HG03439 (cell line): ENCODE data around the gene SPATA21.
"Not testable (repeated sequence)": the region's sequence is repeated elsewhere in the genome, so short reads cannot be mapped to it uniquely, and the experiment has no call there.

ENCODE experiments used
- ATAC-seq: cut with Tn5 transposase; IDR thresholded peaks from one replicate; pipeline ENCODE4 v1.9.1; 2021; ENCODE audit warnings: mild to moderate bottlenecking, moderate library complexity; ENCODE audit not compliant: unreplicated experiment

Gene SPATA21, protein sequence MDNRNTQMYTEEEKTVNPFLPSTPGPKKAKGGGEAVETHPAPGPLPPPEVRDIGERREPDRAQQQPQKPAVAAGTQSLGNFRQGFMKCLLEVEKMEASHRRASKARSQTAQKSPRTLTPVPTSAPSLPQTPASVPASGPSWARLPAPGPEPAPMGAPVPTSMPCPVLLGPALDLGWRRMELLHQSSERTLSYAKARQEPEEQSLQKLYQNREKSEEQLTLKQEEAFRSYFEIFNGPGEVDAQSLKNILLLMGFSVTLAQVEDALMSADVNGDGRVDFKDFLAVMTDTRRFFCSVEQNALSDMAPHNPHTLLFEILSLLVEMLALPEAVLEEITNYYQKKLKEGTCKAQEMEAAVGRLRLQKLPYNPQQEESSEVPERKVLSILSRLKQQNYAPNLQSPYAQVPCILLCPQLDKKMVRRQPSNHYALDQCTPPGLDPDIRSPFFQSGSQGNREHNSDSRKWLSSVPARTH

DNA sequence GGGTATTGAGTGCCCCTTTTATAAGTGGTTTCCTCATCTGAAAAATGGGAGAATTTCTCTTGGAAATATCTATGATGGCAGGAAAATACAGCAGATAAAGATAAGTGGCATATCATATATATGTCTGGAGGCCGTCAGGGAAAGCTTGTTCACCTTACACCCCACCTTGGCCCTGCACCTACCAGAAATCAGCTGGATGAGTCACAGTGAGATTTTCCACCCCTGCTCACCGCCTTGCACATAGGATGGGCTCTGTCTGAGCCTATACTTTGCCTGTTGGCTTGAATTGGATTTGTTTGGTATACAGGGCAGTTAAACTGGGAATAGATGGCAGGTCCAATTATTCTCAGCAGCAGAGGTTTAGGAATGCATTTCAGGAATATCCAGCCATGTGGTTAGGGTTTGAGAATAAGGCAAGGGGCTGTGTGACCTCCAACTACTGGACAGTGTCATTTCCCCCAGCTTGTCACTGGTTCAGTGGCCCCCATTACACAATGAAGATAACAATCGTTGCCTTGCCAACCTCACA, at the start of gene SPATA21:
TSS of gene SPATA21 (minus strand) at position 479 of the 529 bp plus-strand sequence. CDS start 6,053 bp downstream, outside the sequence.
- ATAC-seq: no peak

GRCh38 chr1:16487011-16487410, 49.8 kb upstream of the SPATA21 start:
- ATAC-seq: not testable (repeated sequence)

GRCh38 chr1:16486316-16486715, 49.1 kb upstream of the SPATA21 start:
- not testable (repeated sequence) for ATAC-seq

DNA sequence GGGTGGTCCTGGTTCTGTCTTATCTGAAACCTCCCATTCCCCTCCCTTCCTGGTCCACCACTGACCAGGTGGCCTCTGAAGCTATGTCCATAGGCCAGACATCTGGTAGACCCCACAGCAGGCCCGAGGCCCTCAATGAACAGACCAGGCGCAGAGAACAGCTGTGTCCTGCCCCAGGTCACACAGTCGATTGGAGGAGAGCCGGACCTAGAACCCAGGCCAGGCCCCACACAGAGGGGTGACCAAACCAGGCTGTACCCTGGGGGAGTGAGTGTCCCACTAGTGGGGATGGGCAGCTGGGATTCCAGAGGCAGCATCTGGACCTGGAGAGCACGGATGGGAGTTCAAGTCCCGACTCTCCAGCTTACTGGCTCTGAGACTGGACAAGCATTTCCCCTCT, 47.7 kb upstream of the SPATA21 start:
- ATAC-seq: no peak

DNA sequence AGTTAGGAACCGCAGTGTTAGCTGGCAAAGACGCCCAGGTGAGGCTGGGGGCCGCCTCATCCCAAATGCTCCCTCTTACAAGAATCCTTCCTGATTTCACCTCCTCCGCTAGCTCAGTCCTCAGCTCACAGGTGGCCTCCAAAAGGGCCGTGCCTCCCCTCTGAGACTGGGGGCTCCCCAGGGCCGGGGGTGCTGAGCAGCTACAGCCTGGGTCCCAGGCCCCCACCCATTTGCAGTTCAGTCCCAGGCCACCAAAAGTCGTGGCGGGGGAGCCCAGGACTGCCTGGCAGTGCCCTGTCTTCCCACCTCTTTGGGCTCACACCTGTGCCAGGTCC, 47.2 kb upstream of the SPATA21 start:
- no peak for ATAC-seq

DNA sequence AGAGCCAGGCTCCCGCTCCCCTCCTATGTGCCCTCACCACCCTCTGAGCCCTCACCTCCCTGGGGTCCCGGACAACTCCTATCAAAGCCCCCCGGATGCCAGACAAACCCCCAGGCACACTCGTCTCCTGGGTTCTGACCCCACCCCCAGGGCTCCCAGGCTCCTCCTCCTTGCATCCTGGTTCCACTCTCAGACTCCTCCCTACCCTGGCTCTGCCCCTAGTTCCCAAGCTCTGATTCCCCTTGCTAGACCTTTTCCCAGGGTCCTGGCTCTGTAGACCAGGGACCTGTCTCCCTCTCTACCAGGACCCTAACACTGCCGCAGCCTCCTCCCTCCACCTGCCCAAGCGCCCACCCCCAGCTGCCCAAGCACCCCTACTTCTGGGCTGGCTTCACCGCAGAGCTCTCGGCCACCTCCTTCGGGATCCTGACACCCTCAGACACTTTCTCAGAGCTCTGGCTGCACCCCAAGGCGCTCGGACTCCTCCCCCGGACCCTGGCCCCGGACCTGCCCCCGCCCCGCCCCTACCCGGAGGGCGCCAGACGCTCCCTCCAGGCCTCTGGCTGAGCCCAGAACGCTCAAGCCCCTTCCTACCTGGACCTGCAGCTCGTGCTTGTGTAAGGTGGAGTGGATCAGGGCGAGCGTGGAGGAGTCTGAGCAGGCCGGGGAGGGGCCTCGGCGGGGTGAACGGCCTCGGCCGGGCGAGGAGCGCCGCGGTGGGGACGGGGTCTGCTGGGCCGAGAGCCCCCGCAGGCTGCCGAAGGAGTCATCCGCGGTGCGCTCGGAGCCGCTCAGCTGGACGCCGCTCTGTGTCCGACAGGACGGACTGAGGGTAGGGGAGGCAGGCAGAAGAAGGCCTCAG, 46.6 kb upstream of the SPATA21 start:
- not testable (repeated sequence) for ATAC-seq

- not testable (repeated sequence) for ATAC-seq
Observed at GRCh38 chr1:16483146-16483545, 45.9 kb upstream of the SPATA21 start.

GRCh38 chr1:16478091-16478490, 40.9 kb upstream of the SPATA21 start:
- no peak for ATAC-seq

DNA sequence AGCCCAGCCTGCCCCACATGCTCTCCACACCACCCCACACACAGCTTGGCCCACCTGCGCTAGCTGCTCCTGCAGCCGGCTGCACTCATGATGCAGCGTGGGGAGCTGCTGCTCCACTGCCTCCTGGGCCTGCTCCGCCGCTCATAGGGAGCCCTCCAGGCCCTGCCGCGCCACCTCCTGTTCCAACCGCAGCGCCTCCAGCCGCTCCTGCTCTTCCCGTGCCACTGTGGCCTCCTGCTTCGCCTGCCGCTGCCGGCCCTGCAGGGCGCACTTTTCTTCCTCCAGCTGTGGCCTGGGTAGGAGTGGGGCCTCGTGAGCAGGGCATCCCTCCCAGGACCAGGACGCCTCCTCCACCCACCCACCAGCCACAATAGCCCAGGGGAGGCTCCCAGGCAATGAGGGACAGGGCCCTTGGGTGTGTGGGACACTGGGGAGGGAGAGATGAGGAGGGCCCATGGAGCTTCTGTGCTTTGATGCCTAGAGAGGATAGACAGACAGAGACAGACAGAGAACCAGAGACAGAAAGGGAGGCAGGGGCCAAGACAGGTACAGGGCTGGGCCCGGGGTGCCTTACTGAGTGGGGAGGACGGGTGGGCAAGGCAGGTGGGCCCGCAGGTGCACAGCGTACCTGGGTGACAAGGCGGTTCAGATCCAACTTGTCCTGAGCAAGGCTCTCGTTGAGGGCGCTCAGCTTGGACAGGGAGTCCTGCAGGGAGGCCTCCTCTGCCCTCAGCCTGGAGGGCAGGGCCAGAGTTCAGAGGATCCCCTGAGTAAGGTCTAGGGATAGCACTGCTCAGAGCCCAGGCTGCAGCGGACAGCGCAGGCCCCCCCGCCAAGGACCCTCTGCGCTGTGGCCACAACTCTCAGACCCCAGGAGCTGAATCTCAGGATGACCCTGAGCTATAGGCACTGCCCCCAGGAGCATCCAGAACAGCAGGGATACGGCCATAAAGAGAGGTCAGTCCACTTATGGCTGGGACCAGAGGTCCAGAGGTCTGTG, 38.8 kb upstream of the SPATA21 start:
- not testable (repeated sequence) for ATAC-seq

DNA sequence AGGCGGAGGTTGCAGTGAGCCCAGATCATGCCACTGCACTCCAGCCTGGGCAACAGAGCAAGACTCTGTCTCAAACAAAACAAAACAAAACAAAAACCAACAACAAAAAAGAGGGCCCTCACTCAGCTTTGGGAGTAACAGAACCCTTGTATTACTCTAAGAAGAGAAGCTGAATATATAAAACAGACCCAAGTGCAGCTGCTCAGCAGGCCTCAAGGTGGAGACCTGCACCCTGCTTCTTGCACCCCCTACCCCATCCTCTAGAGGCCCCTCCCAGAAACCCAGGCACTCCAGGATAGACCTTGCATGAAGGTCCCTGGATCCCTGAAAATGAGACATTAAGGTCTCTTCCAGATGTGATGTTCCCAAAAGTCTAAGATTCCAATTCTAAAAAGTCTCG, 37.7 kb upstream of the SPATA21 start:
- ATAC-seq: not testable (repeated sequence)

GRCh38 chr1:16474166-16474800, 37.1 kb upstream of the SPATA21 start:
- no peak for ATAC-seq

GRCh38 chr1:16468558-16468957, 31.3 kb upstream of the SPATA21 start:
- ATAC-seq: no peak

DNA sequence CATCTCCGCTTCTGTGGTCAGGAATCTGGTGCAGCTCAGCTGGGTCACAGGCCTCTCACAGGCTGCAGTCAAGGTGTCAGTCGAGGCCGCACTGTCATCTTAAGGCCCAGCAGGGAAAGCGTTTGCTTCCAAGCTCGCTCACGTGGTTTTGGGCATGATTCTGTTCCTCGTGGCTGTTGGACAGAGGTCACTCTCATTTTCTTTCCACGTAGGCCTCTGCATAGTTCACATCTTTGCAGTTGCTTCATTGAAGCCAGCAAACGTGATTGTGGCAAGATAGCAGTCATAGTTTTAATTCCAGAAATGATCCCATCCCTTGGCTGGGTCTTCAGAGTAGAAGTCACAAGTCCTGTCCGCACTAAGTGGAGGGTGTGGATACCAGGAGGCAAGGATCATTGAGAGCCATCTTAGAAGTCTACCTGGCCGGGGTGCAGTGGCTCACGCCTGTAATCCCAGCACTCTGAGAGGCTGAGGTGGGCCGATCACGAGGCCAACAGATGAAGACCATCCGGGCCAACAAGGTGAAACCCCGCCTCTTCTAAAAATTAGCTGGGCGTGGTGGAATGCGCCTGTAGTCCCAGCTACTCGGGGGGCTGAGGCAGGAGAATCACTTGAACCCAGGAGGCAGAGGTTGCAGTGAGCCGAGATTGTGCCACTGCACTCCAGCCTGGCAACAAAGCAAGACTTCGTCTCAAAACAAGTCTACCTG, 27.8 kb upstream of the SPATA21 start:
- ATAC-seq: no peak

DNA sequence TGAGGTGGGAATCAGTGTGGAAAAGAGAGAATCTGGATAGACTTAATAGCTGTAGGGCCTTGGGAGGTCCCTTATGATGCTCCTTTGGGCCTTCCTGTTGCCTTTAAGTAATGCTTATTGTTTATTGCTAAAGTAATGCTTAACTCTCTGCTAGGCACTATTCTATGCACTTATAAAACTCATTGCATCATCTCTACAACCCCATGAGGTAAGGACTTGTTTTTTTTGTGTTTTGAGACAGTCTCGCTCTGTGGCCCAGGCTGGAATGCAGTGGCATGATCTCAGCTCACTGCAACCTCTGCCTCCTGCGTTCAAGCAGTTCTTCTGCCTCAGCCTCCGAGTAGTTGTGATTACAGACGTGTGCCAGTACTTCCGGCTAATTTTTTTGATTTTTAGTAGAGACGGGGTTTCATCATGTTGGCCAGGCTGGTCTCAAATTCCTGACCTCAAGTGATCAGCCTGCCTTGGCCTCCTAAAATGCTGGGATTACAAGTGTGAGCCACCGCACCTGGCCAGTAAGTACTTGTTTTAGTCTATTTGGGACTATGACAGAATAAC, 25.6 kb upstream of the SPATA21 start:
- no peak for ATAC-seq

DNA sequence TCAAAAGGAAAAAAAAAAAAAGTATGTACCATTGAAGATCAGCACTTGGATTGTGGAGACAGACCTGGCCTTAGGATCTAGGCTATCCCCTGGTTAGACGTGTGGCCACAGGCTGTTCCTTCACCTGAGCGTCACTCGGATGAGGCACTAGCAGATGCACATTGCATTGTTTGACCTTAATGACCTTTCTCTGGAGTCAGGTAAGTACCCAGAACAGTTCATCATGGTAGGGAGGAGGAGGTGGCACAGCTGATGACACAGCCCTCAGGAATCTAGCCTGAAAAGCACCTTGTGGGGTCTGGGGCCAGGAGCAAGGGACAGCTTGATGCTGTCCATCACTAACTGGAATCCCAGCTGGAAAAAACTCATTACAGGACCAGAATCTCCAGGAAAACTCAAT, 24.5 kb upstream of the SPATA21 start:
- no peak for ATAC-seq

- no peak for ATAC-seq
Observed at GRCh38 chr1:16459352-16459925, 22.2 kb upstream of the SPATA21 start.

DNA sequence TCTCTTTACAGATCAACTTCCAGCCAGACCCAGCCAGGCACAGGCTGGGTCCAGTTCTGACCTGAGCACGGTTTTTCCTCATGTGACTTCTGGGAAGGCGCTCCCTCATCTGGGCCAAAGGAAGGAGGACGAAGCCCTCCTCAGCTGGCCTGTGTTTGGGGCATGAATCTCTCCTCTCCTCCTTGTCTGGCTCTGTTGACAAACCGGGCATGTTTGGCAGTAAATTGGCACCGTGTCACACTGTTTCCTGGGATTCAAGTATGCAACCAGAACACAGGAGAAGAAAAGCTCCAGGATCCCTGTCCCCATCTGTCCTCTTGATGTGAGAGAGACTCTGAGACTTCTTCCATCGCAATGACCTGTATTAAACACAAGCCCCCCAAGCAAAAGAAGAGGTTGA, 21.6 kb upstream of the SPATA21 start:
- ATAC-seq: no peak

GRCh38 chr1:16456151-16456550, 18.9 kb upstream of the SPATA21 start:
- ATAC-seq: not testable (repeated sequence)

DNA sequence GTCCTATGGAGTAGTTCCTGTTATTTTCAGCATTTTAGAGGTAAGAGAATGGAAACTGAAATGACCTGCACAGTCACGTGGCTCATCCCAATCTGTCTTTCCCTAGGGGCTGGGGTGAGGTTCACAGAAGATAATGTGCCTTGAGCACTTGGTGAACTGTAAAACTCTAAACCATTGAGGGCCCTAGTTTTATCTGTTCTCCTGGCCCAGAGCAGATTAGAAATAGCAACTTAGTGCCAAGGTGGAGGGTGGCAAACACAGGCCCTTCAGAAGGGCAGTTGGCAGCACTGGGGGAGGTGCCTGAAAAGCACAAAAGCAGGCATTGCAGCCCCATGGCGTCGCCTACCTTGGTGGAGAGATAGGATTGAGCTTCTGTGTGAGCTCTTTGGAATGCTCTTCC, 17.7 kb upstream of the SPATA21 start:
- ATAC-seq: not testable (repeated sequence)
